Central memory CD8-positive, alpha-beta T cell (primary cell): Measurements from ENCODE around the gene TSPY9.
"Not testable (repeated sequence)": the region's sequence is repeated elsewhere in the genome, so short reads cannot be mapped to it uniquely, and the experiment has no call there.

Experiments
- ATAC-seq: fragments of 150-1000 bp; cut with Tn5 transposase; replicated peaks from 2 replicates; pipeline ENCODE4 v1.10.0; 2022; ENCODE audit warnings: mild to moderate bottlenecking, moderate FRiP score, moderate number of reproducible peaks; ENCODE audit not compliant: poor library complexity, severe bottlenecking; ENCODE audit errors: extremely low read depth
- DNase-seq, 2 donors: peaks; one replicate each; pipeline ENCODE4 v3.0.0; 2021; ENCODE audit warnings: low spot score in 2 of 2
- H3K27ac Mint-ChIP-seq: one replicate; pipeline ENCODE4 v1.8.0; 2022; ENCODE audit warnings: low read depth, mild to moderate bottlenecking, moderate library complexity, mixed read lengths
- H3K27me3 Mint-ChIP-seq: one replicate; pipeline ENCODE4 v1.8.0; 2022; ENCODE audit warnings: mixed read lengths
- H3K36me3 Mint-ChIP-seq: one replicate; pipeline ENCODE4 v1.8.0; 2022; ENCODE audit warnings: mild to moderate bottlenecking, moderate library complexity, mixed read lengths; ENCODE audit not compliant: insufficient read depth
- H3K4me1 Mint-ChIP-seq: one replicate; pipeline ENCODE4 v1.8.0; 2022; ENCODE audit warnings: mixed read lengths
- H3K4me3 Mint-ChIP-seq: one replicate; pipeline ENCODE4 v1.8.0; 2022; ENCODE audit warnings: mild to moderate bottlenecking, moderate library complexity, mixed read lengths
- H3K9me3 Mint-ChIP-seq: one replicate; pipeline ENCODE4 v1.8.0; 2022; ENCODE audit warnings: mixed read lengths

TSPY9 gene

DNA sequence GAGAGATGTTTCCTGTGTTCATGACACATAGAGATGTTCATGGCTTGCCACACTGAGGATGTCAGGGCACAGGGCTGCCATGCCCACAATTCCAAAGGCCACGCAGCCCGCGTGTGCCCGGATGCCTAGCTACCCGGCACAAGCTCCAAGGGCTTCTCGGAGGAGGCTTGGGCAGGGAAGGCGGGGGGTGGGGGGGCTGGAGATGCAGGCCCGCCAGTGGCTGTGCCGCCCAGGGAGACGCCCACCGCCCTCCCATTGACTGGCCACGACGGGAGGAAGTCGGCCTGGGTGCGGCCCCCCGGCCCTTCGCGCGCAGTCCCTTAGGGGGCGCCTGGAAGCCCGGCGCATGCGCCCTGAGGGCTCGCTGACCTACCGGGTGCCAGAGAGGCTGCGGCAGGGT, at the start of gene TSPY9:
TSPY9 (plus strand) TSS at position 301 of the 400 bp plus-strand sequence; CDS start at position 347, 46 bp downstream.
- H3K9me3 Mint-ChIP-seq, ATAC-seq, H3K27me3 Mint-ChIP-seq, H3K4me3 Mint-ChIP-seq, DNase-seq, H3K27ac Mint-ChIP-seq, H3K36me3 Mint-ChIP-seq, H3K4me1 Mint-ChIP-seq: not testable (repeated sequence)

GRCh38 chrY:9466655-9467054, 20.4 kb upstream of the TSPY9 start, which contains the start of gene TSPY1:
Gene TSPY1, plus strand, starts transcription at chrY:9466955. Its CDS starts 46 bp downstream, at chrY:9467001.
- H3K36me3 Mint-ChIP-seq, ATAC-seq, H3K27ac Mint-ChIP-seq, H3K9me3 Mint-ChIP-seq, H3K4me3 Mint-ChIP-seq, H3K27me3 Mint-ChIP-seq, DNase-seq, H3K4me1 Mint-ChIP-seq: not testable (repeated sequence)

DNA sequence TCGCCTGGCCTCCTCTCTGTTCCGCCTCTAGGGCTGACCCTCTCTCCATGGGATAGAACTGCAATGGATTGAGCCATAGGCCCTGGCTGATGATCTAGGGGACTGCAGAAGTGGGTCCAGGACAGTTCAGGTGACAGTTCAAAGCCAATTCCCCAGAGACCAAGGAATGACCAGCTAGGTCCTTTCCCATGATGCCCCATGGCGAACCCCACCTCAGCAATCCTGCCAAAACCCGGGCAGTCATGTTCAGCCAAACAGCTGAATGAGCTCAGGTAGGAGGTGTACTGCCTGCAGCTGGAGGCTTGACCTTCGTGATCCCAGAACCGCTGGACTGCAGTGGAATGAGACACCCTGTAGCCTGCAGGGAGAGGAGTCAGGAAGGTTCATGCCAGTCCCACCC, 17.3 kb downstream of the TSPY9 start:
- DNase-seq, ATAC-seq, H3K4me1 Mint-ChIP-seq: not testable (repeated sequence)

DNA sequence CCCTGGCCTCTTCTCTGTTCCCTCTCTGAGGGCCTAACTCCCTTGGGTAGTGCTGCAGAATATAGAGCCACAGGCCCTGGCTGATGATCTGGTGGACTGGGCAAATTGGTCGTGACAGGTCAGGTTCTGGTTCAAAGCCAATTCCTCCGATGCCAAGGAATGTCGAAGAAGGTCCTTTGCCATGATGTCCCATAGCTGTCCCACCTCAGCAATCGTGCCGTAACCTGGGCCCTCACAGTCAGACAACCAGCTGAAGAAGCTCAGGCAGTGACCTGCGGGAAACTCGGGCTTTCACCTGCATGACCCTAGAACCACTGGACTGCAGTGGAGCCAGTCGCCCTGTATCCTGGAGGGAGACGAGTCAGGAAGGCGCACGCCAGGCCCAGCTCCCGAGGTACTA, 29.2 kb downstream of the TSPY9 start:
- not testable (repeated sequence) for H3K4me3 Mint-ChIP-seq, H3K27ac Mint-ChIP-seq, DNase-seq, ATAC-seq, H3K9me3 Mint-ChIP-seq, H3K27me3 Mint-ChIP-seq, H3K36me3 Mint-ChIP-seq, H3K4me1 Mint-ChIP-seq

More for the DNA sequence above, 17.3 kb downstream of the TSPY9 start:
- H3K36me3 Mint-ChIP-seq, H3K9me3 Mint-ChIP-seq, H3K27me3 Mint-ChIP-seq, H3K27ac Mint-ChIP-seq, H3K4me3 Mint-ChIP-seq: not testable (repeated sequence)

DNA sequence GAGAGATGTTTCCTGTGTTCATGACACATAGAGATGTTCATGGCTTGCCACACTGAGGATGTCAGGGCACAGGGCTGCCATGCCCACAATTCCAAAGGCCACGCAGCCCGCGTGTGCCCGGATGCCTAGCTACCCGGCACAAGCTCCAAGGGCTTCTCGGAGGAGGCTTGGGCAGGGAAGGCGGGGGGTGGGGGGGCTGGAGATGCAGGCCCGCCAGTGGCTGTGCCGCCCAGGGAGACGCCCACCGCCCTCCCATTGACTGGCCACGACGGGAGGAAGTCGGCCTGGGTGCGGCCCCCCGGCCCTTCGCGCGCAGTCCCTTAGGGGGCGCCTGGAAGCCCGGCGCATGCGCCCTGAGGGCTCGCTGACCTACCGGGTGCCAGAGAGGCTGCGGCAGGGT, 40.5 kb downstream of the TSPY9 start, which contains the start of gene TSPY10:
TSPY10 (plus strand) TSS at position 301 of the 400 bp plus-strand sequence; CDS start at position 347, 46 bp downstream.
- H3K4me3 Mint-ChIP-seq, H3K4me1 Mint-ChIP-seq, H3K36me3 Mint-ChIP-seq, H3K9me3 Mint-ChIP-seq, ATAC-seq, DNase-seq, H3K27me3 Mint-ChIP-seq, H3K27ac Mint-ChIP-seq: not testable (repeated sequence)
